CD8-positive, alpha-beta memory T cell (primary cell): ENCODE results near the gene PNPLA3. TPM values are rescaled to one million over a fixed set of nuclear protein-coding genes. Genes with fewer than 3 reads are reported as not detected.
"Not testable (repeated sequence)": the region's sequence is repeated elsewhere in the genome, so short reads cannot be mapped to it uniquely, and the experiment has no call there.

Experiments used
- CTCF ChIA-PET: fragments of 350-600 bp; sonication (Branson Sonifier 250); formaldehyde crosslinking; loops from one replicate; lab custom pipeline; 2021; ENCODE audit warnings: antibody characterized with exemption; lab: Charles Lee
- POLR2A ChIA-PET: fragments of 350-600 bp; sonication (Branson Sonifier 250); formaldehyde crosslinking; loops from one replicate; lab custom pipeline; 2021; ENCODE audit warnings: antibody characterized with exemption; lab: Charles Lee
- DNase-seq, 5 donors: peaks; one replicate each; pipeline versions ENCODE4 v3.0.0 to v3.0.0-alpha.2; 2020 to 2022; ENCODE audit warnings: mixed read lengths in 1 of 5
- H3K27ac ChIP-seq: one replicate; pipeline ENCODE4 v1.7.0; 2013; ENCODE audit warnings: low read depth, mild to moderate bottlenecking, low read length, moderate library complexity
- H3K27me3 ChIP-seq: 2 replicates; pipeline ENCODE4 v1.7.0; 2013; ENCODE audit warnings: low read length, mild to moderate bottlenecking; ENCODE audit not compliant: insufficient read depth, poor library complexity, severe bottlenecking
- H3K36me3 ChIP-seq: 2 replicates; pipeline ENCODE4 v1.7.0; 2013; ENCODE audit warnings: mild to moderate bottlenecking, low read length, moderate library complexity; ENCODE audit not compliant: insufficient read depth
- H3K4me1 ChIP-seq: 2 replicates; pipeline ENCODE4 v1.7.0; 2013; ENCODE audit warnings: mild to moderate bottlenecking, low read length, moderate library complexity; ENCODE audit not compliant: insufficient read depth
- H3K4me3 ChIP-seq: 2 replicates; pipeline ENCODE4 v1.7.0; 2013; ENCODE audit warnings: mild to moderate bottlenecking, low read length
- H3K9me3 ChIP-seq: 2 replicates; pipeline ENCODE4 v1.7.0; 2013; ENCODE audit warnings: mild to moderate bottlenecking, low read length
- H3K27ac Mint-ChIP-seq, 8 donors: one replicate each; pipeline ENCODE4 v1.8.0; 2020 to 2021; ENCODE audit warnings: mixed read lengths in 8 of 8, mild to moderate bottlenecking in 6 of 8, inconsistent platforms in 3 of 8, moderate library complexity in 3 of 8
- H3K27me3 Mint-ChIP-seq, 2 donors: one replicate each; pipeline ENCODE4 v1.8.0; 2020 to 2021; ENCODE audit warnings: mixed read lengths in 2 of 2, mild to moderate bottlenecking in 1 of 2, moderate library complexity in 1 of 2
- H3K36me3 Mint-ChIP-seq, 3 donors: one replicate each; pipeline ENCODE4 v1.8.0; 2020 to 2021; ENCODE audit warnings: mixed read lengths in 3 of 3, inconsistent platforms in 1 of 3, mild to moderate bottlenecking in 1 of 3
- H3K4me1 Mint-ChIP-seq, 3 donors: one replicate each; pipeline ENCODE4 v1.8.0; 2020 to 2021; ENCODE audit warnings: mixed read lengths in 3 of 3, inconsistent platforms in 1 of 3, mild to moderate bottlenecking in 1 of 3
- H3K4me3 Mint-ChIP-seq, 7 donors: one replicate each; pipeline ENCODE4 v1.8.0; 2020 to 2021; ENCODE audit warnings: mixed read lengths in 7 of 7, mild to moderate bottlenecking in 6 of 7, moderate library complexity in 4 of 7, inconsistent platforms in 2 of 7
- H3K9me3 Mint-ChIP-seq, 5 donors: one replicate each; pipeline ENCODE4 v1.8.0; 2020 to 2022; ENCODE audit warnings: mixed read lengths in 5 of 5, mild to moderate bottlenecking in 3 of 5, moderate library complexity in 2 of 5, inconsistent platforms in 1 of 5
- polyA plus RNA-seq: library from polyadenylated mRNA; unstranded; fragments of 300-500 nt; fragmentation: Illumina TruSeq; gene quantifications from one replicate; pipeline ENCODE4 v1.2.3, GENCODE V29; 2021
- total RNA-seq, 2 experiments: library from RNA; stranded (reverse); gene quantifications; one replicate each; pipeline ENCODE4 v1.2.3, GENCODE V29; 2021

Gene PNPLA3
- total and polyA plus RNA-seq, 3 experiments from 2014 or later = 0.16 TPM; not detected in 2

DNA sequence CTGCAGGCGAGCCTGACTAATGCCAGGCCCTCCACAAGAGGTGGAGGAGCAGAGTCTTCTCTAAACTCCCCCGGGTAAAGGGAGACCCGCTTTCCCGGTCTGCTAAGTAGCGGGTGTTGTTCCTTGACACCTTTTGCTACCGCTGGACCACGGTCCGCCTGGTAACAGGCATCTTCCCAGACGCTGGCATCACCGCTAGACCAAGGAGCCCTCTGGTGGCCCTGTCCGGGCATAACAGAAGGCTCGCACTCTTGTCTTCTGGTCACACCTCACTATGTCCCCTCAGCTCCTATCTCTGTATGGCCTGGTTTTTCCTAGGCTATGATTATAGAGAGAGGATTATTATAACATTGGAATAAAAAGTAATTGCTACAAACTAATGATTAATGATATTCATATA, 19.2 kb upstream of the PNPLA3 start:
- peaks cover 6 to 31% of the 10 kb centered on the region in 2 donors for H3K27me3 Mint-ChIP-seq
- H3K9me3 Mint-ChIP-seq, CTCF ChIA-PET, H3K4me1 ChIP-seq, H3K27ac ChIP-seq, H3K27ac Mint-ChIP-seq, H3K4me1 Mint-ChIP-seq, DNase-seq, H3K9me3 ChIP-seq, H3K27me3 ChIP-seq, H3K4me3 Mint-ChIP-seq, H3K36me3 ChIP-seq, H3K36me3 Mint-ChIP-seq, H3K4me3 ChIP-seq, POLR2A ChIA-PET: not testable (repeated sequence)

DNA sequence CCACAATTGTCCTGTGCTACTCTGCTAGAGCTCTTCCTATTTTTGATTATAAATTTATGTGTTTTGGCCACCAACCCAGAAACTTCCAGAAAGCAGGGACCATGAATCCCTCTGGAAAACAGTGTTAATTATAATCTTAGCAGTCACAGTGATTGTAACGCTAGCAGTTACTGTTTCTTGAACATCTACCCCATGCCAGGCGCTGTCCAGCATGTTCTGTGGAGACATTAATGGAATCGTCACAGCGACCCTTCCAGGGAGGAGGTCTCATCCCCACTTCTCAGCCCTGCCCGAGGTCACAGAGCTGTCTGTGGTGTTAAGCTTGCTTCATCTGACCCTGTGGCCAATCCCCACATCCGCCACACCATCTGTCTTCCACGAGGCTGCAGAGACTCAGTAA, 17.9 kb upstream of the PNPLA3 start:
- no peak overlapping the region for H3K27ac ChIP-seq
- Mint-ChIP-seq H3K9me3 (no peaks in the 10 kb centered on the region), H3K27ac (no peak overlapping the region), H3K27me3 (peaks cover 9 to 31% of the 10 kb centered on the region in 2 donors), H3K4me3 (no peak overlapping the region), H3K4me1 (no peaks in the 10 kb centered on the region), H3K36me3 (no peaks in the 10 kb centered on the region)
- no peaks in the 10 kb centered on the region for H3K36me3 ChIP-seq
- ChIA-PET POLR2A (no interaction called here), CTCF (interaction anchor here (1.2 to 1.3 kb wide), 2 partner anchors 12 to 21 kb away, joined by 3 read pairs; no protein-coding TSS in a partner anchor)
- H3K27me3 ChIP-seq = no peaks in the 10 kb centered on the region
- no peaks in the 10 kb centered on the region for H3K9me3 ChIP-seq
- no peaks in the 10 kb centered on the region for H3K4me1 ChIP-seq
- no peak overlapping the region for H3K4me3 ChIP-seq
- DNase-seq = no peak

DNA sequence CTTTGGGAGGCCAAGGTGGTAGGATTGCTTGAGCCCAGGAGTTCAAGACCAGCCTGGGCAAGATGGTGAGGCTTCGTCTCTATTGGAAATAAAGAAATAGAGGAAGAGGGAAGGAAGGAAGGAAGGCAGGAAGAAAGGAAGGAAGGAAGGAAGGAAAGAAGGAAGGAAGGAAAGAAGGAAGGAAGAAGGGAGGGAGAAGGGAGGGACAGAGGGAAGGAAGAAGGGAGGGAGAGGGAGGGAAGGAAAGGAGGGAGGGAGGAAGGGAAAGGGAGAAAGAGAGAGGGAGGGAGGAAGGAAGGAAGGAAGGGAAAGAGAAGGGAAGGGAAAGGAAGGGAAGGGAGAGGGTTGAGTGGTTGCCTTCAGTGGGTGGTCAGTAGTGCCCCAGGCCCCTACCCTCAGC, 13.9 kb upstream of the PNPLA3 start:
- Histone ChIP-seq H3K36me3 (no peaks in the 10 kb centered on the region), H3K27ac (no peak overlapping the region), H3K4me1 (no peaks in the 10 kb centered on the region), H3K27me3 (no peaks in the 10 kb centered on the region), H3K9me3 (no peaks in the 10 kb centered on the region), H3K4me3 (no peak overlapping the region)
- Mint-ChIP-seq H3K27me3 (peaks cover 7 to 33% of the 10 kb centered on the region in 2 donors), H3K4me1 (no peaks in the 10 kb centered on the region), H3K27ac (no peak overlapping the region), H3K9me3 (no peaks in the 10 kb centered on the region), H3K4me3 (no peak overlapping the region), H3K36me3 (no peaks in the 10 kb centered on the region)
- ChIA-PET POLR2A (no interaction called here), CTCF (no interaction called here)
- DNase-seq = no peak

DNA sequence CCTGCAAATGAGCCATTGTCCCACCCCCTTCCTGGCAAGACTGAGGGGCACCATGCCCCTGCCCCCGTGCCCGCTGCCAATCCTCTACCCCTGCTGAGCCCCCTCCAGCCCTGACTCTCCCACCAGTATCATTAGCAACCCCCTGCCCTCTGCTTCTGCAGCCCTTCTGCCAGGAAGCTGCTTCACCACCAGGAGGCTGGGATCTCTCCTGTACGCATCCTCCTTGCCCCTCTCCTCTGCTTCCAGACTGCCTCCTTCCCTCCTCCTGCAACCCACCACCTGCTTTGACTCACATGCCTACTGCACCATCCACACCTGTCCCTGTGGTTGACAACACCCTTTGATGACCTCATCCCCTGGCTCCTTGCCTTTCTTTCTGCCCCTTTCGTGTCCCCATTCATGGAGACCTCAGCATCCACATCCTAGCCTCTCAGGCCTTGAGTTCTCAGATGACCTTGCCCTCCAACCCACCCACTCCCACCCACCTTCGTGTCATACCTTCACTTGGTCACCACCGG, 13.4 kb upstream of the PNPLA3 start:
- ChIA-PET POLR2A (no interaction called here), CTCF (no interaction called here)
- Mint-ChIP-seq H3K9me3 (no peaks in the 10 kb centered on the region), H3K27ac (no peak overlapping the region), H3K4me1 (no peaks in the 10 kb centered on the region), H3K4me3 (no peak overlapping the region), H3K27me3 (peaks cover 7 to 33% of the 10 kb centered on the region in 2 donors), H3K36me3 (no peaks in the 10 kb centered on the region)
- Histone ChIP-seq H3K4me3 (no peak overlapping the region), H3K4me1 (no peaks in the 10 kb centered on the region), H3K27me3 (no peaks in the 10 kb centered on the region), H3K36me3 (no peaks in the 10 kb centered on the region), H3K9me3 (no peaks in the 10 kb centered on the region), H3K27ac (no peak overlapping the region)
- DNase-seq = no peak

DNA sequence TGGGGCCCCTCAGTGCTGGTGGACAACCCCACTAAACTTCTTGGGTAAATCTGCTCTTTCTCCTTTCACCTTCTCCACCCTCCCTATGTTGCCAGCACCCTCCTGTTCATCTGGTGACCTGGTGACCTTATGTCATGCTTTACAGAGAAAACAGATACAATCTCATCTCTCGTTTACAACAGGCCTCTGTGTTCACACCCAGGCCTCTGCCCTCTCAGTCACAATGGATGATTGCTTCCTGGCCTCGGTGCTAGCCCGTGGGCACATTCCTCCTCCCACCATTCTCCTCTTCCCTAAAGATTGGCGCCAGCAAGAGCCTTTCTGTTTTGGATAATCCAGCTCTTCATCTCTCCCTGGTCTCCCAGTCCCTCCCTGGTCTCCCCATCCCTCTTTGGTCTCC, 12.3 kb upstream of the PNPLA3 start:
- CTCF ChIA-PET = no interaction called here
- Mint-ChIP-seq H3K27ac (no peak overlapping the region), H3K9me3 (no peaks in the 10 kb centered on the region)

DNA sequence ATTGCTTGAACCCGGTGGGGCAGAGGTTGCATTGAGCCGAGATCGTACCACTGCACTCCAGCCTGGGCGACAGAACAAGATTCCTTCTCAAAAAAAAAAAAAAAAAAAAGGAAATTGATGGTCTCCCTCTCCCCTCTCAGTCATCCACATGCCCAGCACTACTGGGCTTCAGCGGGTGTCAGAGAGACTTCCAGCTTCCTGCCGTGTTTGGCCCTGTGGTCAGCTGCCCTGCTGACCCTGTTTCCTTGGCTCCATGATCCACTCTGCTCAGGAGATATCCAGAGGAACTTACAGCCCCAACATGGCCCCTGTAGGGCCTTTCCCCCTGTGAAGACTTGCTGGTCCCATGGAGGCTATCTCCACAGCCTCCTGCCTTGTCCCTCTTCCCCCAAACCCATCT, 6.1 kb upstream of the PNPLA3 start:
- no peak overlapping the region for H3K4me3 Mint-ChIP-seq
- H3K36me3 ChIP-seq = no peaks in the 10 kb centered on the region
- H3K27me3 Mint-ChIP-seq = peaks cover 22 to 54% of the 10 kb centered on the region in 2 donors
- no peaks in the 10 kb centered on the region for H3K9me3 Mint-ChIP-seq
- H3K27ac Mint-ChIP-seq = no peak overlapping the region
- no peak overlapping the region for H3K27ac ChIP-seq
- H3K4me1 Mint-ChIP-seq = no peaks in the 10 kb centered on the region
- no peaks in the 10 kb centered on the region for H3K36me3 Mint-ChIP-seq
- H3K4me1 ChIP-seq = no peaks in the 10 kb centered on the region
- CTCF ChIA-PET = interaction anchor here (1.5 kb wide), 1 partner anchor 12 kb away, joined by 3 read pairs; no protein-coding TSS in a partner anchor
- DNase-seq = no peak
- no peak overlapping the region for H3K4me3 ChIP-seq
- POLR2A ChIA-PET = no interaction called here
- H3K9me3 ChIP-seq = no peaks in the 10 kb centered on the region
- H3K27me3 ChIP-seq = peaks cover 11% of the 10 kb centered on the region

More for the DNA sequence above, 12.3 kb upstream of the PNPLA3 start:
- Mint-ChIP-seq H3K36me3 (no peaks in the 10 kb centered on the region), H3K27me3 (peaks cover 11 to 28% of the 10 kb centered on the region in 2 donors), H3K4me1 (no peaks in the 10 kb centered on the region), H3K4me3 (no peak overlapping the region)
- no peaks in the 10 kb centered on the region for H3K36me3 ChIP-seq
- H3K27ac ChIP-seq = no peak overlapping the region
- H3K4me3 ChIP-seq = no peak overlapping the region
- POLR2A ChIA-PET = no interaction called here
- H3K27me3 ChIP-seq = no peaks in the 10 kb centered on the region
- no peaks in the 10 kb centered on the region for H3K4me1 ChIP-seq
- DNase-seq = no peak
- no peaks in the 10 kb centered on the region for H3K9me3 ChIP-seq

DNA sequence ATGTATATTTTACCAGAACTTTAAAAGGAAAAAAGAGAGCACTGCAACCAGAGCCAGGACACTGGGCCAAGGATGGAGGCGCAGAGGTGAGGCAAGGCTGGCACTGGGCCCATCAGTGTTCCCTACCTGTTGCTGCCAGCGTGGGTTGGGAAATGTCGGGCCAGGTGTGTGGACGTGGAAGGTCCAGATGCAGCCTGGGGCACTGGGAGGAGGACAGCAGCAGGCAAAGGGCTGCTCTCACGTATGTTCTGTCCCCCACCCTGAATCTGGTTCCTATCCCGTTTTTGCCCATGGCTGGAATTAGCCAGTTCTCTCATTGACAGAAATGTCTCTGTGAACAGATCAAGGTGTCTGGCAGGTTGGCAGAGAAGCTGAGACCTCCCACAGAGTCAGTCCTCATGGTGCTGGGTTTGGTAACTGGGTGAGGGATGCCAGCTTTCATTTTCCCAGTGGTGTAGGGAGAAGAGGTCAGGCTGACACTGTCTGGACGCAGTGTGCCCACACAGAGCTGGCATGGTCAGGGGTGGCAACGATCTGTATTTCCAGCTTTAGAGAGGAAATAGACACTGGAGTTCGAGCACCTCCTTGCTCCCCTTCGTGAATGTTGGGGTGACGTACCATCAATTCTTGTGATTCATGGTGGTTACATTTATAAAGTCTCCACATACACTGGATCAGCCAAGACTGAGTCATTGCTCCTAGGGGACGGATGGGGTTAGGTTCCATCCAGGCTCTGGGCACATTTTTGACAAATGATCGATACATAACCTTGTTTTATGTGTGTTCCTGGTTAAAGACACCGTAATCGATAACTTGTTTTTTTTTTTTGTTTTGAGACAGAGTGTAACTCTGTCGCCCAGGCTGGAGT, 4.3 kb upstream of the PNPLA3 start:
- H3K36me3 Mint-ChIP-seq = no peaks in the 10 kb centered on the region
- no peaks in the 10 kb centered on the region for H3K36me3 ChIP-seq
- H3K4me1 Mint-ChIP-seq = peaks cover 3 to 6% (median 5%) of the 10 kb centered on the region in 3 donors
- H3K27me3 Mint-ChIP-seq = peaks cover 23 to 50% of the 10 kb centered on the region in 2 donors
- no peaks in the 10 kb centered on the region for H3K9me3 Mint-ChIP-seq
- H3K4me3 Mint-ChIP-seq = peak overlapping the region in 1 of 7 donors; percentile 52
- POLR2A ChIA-PET = no interaction called here
- H3K4me3 ChIP-seq = no peak overlapping the region
- peak overlapping the region in 1 of 8 donors; percentile 10 for H3K27ac Mint-ChIP-seq
- no peak for DNase-seq
- CTCF ChIA-PET = no interaction called here
- no peaks in the 10 kb centered on the region for H3K4me1 ChIP-seq
- no peak overlapping the region for H3K27ac ChIP-seq
- no peaks in the 10 kb centered on the region for H3K9me3 ChIP-seq
- H3K27me3 ChIP-seq = peaks cover 11% of the 10 kb centered on the region

DNA sequence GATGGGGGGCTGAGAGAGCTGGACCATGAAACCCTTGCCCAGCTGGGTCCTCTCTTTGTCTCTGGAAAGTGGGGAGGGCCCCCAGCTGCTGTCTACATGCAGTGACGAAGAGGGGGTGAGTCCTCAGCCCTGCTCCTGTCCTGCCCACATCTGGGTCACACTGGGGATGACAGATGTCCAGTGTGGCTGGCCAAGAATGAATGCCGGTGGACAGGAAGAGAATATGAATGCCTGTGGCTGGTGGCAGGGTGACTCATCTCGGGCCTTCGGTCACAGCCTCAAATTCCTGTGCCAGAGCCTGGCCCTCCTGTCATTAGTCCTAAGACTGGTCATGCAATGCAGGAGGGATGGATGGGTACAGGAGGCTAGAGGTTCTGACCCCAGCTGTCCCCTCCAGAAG, 2.2 kb upstream of the PNPLA3 start:
- no peak overlapping the region for H3K4me3 ChIP-seq
- Mint-ChIP-seq H3K27ac (no peak overlapping the region), H3K9me3 (no peaks in the 10 kb centered on the region), H3K4me3 (no peak overlapping the region), H3K27me3 (peaks cover 34 to 58% of the 10 kb centered on the region in 2 donors), H3K4me1 (peaks cover 3 to 6% (median 5%) of the 10 kb centered on the region in 3 donors), H3K36me3 (no peaks in the 10 kb centered on the region)
- no peak overlapping the region for H3K27ac ChIP-seq
- no peaks in the 10 kb centered on the region for H3K9me3 ChIP-seq
- no peaks in the 10 kb centered on the region for H3K36me3 ChIP-seq
- POLR2A ChIA-PET = no interaction called here
- no peak for DNase-seq
- peaks cover 11% of the 10 kb centered on the region for H3K27me3 ChIP-seq
- CTCF ChIA-PET = no interaction called here
- H3K4me1 ChIP-seq = no peaks in the 10 kb centered on the region
